D341Med (cell line): ENCODE results near the gene PSRC1.
A peak's percentile ranks its signal among the peaks of the same experiment; 100 is the strongest.

ENCODE experiments used
- DNase-seq: peaks from one replicate; pipeline ENCODE4 v3.0.0; 2012; ENCODE audit warnings: low spot score

The PSRC1 gene

DNA sequence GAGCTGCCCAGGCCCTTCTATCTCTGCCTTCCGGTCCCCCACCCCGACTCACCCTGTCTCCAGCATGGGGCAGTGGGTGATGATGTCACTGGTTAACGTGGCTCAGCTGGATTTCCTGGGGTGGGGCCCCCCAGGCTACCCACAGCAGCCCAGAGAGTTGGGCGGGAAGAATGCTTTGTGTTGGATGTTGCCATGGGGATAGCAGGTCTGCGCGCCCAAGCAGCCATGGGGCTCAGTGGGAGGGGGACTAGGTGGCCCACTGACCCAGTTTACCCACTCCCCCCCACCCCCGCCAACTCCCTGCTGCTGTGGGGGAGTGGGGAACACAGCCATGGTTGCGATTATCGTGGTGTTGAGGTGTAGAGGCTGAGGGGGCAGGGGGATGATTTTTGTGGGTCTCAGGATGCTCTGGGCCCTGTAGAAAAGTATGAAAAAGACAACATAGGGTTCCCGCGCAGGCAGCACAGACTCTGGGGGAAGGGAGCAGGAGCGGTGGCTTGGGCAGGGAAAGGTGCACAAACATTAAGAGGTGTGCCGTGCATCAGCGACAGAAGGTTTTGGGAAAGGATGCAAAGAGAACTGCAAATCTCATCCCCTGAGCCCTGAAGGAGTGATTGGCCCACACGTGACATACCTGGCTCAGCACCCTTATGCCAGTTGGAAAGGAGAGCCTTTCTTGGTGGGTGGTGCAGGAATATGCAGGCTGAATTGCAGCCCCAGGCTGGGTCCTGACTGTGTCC, 25.1 kb downstream of the PSRC1 start:
- DNase-seq: no peak

DNA sequence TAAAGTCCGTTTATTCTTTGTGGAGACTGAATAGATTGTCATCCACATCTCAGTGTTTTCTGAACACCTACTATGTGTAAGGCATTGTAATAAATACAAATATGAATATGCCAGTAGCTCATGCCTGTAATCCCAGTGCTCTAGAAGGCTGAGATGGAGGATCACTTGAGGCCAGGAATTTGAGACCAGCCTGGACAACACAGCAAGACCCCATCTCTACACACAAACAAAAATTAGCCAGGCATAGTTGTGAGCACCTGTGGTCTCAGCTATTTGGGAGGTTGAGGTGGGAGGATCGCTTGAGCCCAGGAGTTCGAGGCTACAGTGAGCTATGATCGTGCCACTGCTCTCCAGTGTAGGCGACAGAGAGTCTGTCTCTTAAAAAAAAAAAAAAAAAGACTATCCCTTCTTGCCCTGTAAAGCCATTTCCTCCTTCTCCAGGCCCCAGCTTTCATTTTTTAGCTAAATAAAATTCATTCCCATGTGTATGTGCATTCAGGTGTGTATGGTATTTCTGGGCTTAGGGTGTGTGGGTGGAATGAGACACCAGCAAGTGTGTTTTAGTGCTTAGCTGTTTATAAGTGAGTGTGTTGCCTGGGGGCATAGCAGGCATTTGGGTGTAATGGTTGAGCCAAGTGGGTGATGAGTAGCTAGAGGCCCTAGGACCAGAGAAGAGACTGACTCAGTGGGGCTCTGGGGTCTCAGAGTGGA, 25.8 kb downstream of the PSRC1 start:
- no peak for DNase-seq

DNA sequence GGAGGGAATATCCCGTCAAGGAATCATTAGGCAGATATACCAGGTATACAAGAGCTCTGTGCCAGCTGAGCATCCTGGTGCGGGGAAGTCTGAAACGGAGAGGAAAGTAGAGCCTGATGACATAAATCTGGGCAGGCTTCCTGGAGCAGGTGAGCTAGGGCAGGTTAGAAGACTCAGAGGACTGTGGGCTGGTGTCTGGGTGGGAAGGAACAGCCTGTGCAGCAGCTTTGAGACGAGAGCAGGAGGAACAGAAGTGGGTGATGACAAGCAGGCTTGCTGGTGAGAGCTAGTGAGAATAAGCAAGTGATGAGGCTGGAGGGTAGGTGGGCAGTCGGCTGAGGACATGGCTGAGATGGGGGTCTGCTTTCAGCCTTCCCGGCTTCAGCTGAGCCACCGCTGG, 26.9 kb downstream of the PSRC1 start:
- DNase-seq: no peak

GRCh38 chr1:109255678-109256077, 27.3 kb downstream of the PSRC1 start:
- DNase-seq: no peak

DNA sequence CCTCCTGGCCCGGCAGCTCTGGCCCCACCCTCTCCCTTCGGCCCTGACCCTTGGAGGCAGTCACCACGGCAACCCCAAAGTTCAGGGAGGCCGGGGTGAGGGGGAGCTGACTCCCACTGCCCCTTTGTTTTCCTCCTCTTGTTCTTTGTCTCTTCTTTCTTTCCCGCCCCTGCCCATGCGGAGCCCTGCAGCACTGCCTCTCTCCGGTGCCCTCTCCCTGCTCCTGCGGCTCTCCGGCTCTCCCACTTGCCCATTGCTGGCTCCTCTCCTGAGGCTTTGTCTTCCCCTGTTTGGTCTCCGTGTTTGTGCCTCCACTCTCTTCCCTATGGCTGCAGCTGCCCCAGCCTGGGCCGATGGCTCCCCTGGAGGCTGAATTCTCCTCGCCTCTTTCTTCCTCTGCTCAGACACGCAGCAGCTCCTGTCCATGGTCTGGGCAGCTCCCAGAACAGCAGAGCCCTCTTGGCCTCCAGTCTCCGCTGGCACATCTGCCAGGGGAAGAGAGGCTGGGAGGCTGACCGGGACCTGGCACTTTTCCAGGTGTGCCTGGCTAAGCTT, 27.8 kb downstream of the PSRC1 start:
- DNase-seq: no peak

- no peak for DNase-seq
Observed at GRCh38 chr1:109254621-109255096, 28.3 kb downstream of the PSRC1 start.

DNA sequence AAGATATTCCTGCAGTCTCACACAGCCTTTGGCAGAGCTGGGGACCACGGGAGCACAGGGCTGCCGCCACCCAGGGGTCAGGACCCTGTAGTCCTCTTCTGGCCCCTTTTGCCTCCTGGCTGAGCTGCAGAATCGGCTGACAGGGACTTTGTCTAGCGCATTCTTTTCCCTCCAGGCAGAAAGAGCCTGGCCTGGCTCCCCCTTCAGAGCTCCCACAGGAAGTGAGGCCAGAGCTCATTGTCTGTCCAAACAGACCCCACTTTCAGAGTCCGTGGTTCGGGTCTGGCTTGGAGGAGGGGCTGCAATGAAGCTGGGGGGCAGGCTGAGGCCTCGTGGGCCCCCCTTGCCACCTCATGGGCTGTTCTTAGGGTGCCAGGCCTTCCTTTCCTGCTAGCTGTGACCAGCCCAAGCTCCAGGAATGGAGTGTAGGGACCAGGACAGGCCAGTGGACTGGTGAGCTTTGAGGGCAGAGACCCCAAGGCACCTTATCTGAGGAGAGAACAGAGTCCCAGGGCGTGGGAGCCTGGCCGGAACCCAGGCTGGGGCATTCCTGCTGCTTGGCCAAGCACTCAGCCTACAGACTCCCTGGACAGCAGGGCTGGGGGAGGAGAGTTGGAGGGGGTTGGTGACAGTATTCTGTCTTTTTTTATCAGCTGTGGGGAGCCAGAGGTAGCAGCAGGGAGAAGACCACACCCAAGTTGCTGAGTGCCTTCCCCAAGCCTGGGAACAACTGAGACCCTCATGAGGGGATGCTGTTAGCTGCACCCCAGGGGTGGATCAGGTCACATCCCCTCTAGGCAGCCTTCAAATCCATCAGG, 28.9 kb downstream of the PSRC1 start:
- no peak for DNase-seq

GRCh38 chr1:109252893-109253802, 29.8 kb downstream of the PSRC1 start:
- DNase-seq: no peak

DNA sequence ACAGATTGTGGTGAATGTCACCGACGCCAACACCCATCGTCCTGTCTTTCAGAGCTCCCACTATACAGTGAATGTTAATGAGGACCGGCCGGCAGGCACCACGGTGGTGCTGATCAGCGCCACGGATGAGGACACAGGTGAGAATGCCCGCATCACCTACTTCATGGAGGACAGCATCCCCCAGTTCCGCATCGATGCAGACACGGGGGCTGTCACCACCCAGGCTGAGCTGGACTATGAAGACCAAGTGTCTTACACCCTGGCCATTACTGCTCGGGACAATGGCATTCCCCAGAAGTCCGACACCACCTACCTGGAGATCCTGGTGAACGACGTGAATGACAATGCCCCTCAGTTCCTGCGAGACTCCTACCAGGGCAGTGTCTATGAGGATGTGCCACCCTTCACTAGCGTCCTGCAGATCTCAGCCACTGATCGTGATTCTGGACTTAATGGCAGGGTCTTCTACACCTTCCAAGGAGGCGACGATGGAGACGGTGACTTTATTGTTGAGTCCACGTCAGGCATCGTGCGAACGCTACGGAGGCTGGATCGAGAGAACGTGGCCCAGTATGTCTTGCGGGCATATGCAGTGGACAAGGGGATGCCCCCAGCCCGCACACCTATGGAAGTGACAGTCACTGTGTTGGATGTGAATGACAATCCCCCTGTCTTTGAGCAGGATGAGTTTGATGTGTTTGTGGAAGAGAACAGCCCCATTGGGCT, 30.6 kb downstream of the PSRC1 start:
- no peak for DNase-seq

- DNase-seq: no peak
Observed at GRCh38 chr1:109251277-109252166, 31.4 kb downstream of the PSRC1 start.

DNA sequence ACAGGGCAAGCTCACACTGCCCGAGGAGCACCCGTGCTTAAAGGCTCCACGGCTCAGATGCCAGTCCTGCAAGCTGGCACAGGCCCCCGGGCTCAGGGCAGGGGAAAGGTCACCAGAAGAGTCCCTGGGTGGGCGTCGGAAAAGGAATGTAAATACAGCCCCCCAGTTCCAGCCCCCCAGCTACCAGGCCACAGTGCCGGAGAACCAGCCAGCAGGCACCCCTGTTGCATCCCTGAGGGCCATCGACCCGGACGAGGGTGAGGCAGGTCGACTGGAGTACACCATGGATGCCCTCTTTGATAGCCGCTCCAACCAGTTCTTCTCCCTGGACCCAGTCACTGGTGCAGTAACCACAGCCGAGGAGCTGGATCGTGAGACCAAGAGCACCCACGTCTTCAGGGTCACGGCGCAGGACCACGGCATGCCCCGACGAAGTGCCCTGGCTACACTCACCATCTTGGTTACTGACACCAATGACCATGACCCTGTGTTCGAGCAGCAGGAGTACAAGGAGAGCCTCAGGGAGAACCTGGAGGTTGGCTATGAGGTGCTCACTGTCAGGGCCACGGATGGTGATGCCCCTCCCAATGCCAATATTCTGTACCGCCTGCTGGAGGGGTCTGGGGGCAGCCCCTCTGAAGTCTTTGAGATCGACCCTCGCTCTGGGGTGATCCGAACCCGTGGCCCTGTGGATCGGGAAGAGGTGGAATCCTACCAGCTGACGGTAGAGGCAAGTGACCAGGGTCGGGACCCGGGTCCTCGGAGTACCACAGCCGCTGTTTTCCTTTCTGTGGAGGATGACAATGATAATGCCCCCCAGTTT, 32.3 kb downstream of the PSRC1 start:
- DNase-seq: no peak

- no peak for DNase-seq
Observed at GRCh38 chr1:109249654-109250401, 33.1 kb downstream of the PSRC1 start.

GRCh38 chr1:109248797-109249629, 33.9 kb downstream of the PSRC1 start, which contains the start of gene CELSR2:
CELSR2 (plus strand) TSS chr1:109249539; CDS start chr1:109250080, 541 bp downstream.
- peak; percentile 96 for DNase-seq

DNA sequence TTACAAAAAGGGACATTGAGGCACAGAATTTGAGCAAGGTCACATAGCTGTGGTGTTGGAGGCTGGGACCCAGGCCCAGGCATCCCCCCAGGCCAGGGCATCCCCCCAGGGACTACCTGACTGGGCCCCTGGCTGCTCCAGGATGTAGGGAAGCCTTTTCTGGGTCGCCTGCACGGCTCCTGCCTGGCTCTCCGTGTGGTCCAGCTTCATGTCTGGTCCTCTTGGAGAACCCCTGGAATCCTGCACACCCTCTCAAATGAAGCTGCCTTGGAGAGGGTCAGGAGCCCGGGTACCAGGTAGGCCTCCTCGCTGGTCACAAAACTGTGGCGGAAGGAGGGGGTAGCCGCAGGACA, 34.5 kb downstream of the PSRC1 start:
- DNase-seq: no peak

GRCh38 chr1:109247401-109248365, 35.3 kb downstream of the PSRC1 start:
- no peak for DNase-seq

DNA sequence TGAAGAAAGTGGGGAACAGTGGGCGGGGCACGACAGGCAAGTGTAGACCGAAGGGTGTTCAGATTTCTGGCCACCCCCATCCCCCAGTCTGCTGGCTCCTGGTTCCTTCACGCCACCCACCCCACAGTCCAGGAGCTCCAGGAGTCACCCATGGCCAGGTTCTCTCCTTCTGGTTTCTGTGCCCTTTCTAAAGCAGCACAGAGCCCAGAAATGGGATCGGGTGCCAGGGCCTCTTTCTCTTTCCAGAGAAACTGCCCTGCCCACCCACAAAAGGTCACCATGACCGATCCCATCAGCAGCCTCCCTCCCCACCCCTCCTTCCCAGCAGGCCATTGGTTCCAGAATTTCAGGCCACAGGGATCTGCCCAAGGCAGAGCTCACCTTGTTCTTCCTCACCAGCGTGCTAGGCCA, 36.8 kb downstream of the PSRC1 start:
- no peak for DNase-seq
